ENCODE measurements around the gene TEN1.
"Not testable (repeated sequence)": the region's sequence is repeated elsewhere in the genome, so short reads cannot be mapped to it uniquely, and the experiment has no call there.

The TEN1 gene

DNA sequence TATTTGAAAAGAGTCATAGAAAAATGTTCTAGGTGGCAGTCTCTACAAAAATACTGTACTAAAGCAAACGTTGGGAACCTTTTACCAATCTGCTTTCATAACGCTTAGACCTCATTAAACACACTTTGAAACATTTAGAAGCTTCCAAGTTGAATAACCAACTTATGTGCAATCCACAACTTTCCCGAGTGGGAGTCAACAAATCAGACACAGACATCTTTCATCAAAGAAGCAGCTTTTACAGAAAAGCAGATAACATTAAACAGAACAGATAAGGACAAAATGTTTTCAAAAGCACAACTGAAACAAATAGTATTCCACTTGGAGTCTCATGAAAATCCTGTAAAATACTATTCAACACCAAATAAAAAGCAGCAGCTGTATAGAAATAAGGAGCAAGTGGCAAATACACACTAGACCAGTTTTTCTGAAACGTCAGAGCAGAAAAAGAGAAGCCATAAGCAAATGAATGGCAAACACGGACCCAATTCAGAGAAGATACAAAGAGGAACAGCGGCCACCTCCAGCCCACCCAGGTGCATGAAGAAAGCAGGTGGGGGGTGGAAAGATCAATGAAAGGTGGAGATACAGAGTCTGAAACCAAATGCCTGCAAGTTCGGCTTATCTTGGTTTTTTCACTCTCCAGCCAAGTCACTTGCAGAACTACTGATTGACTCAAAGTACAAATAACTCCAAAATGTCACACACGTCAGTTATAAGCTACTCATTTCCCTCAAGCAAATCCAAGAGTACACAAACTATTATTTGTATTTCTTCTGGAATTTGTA is 19.8 kb upstream of the TEN1 start:
- Histone ChIP-seq H4K20me1 (ENCODE audit: insufficient read depth, low read length) (no peaks in the 10 kb centered on the region), H3K4me3 (ENCODE audit: low read length) (no peak overlapping the region), H3K36me3 (replicated peaks; ENCODE audit: insufficient read depth, low read length) (no peaks in the 10 kb centered on the region), H3K9me3 (replicated peaks; ENCODE audit: insufficient read depth, low read length) (no peaks in the 10 kb centered on the region), H3K79me2 (ENCODE audit: low read length) (no peaks in the 10 kb centered on the region), H3F3A (ENCODE audit: insufficient read depth, low read length) (no peaks in the 10 kb centered on the region), H2AFZ (ENCODE audit: low read length) (no peak overlapping the region), H3K4me2 (ENCODE audit: low read depth, low read length) (no peak overlapping the region), H3K27me3 (replicated peaks; ENCODE audit: insufficient read depth, low read length) (no peaks in the 10 kb centered on the region), H3K9ac (ENCODE audit: low read length) (no peak overlapping the region), H3K9me2 (replicated peaks; ENCODE audit: insufficient read depth, low read length) (no peaks in the 10 kb centered on the region), H3K27ac (ENCODE audit: low read length) (no peak overlapping the region), H3K4me1 (ENCODE audit: low read length) (no peaks in the 10 kb centered on the region)
- no peak for TF ChIP-seq EZH2phosphoT487 (IDR thresholded peaks at IDR 0.05; ENCODE audit: low read length)
- TF ChIP-seq, protein P1, sequence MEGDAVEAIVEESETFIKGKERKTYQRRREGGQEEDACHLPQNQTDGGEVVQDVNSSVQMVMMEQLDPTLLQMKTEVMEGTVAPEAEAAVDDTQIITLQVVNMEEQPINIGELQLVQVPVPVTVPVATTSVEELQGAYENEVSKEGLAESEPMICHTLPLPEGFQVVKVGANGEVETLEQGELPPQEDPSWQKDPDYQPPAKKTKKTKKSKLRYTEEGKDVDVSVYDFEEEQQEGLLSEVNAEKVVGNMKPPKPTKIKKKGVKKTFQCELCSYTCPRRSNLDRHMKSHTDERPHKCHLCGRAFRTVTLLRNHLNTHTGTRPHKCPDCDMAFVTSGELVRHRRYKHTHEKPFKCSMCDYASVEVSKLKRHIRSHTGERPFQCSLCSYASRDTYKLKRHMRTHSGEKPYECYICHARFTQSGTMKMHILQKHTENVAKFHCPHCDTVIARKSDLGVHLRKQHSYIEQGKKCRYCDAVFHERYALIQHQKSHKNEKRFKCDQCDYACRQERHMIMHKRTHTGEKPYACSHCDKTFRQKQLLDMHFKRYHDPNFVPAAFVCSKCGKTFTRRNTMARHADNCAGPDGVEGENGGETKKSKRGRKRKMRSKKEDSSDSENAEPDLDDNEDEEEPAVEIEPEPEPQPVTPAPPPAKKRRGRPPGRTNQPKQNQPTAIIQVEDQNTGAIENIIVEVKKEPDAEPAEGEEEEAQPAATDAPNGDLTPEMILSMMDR (IDR thresholded peaks at IDR 0.05; ENCODE audit: low read length), result no peak
- TF ChIP-seq EZH2 (optimal IDR thresholded peaks at IDR 0.05; ENCODE audit: low read depth, low read length), result no peak
- no peak for DNase-seq

- Histone ChIP-seq H3K4me2 (ENCODE audit: low read depth, low read length) (no peak overlapping the region), H3K27ac (ENCODE audit: low read length) (no peak overlapping the region), H3K27me3 (replicated peaks; ENCODE audit: insufficient read depth, low read length) (no peaks in the 10 kb centered on the region), H3K79me2 (ENCODE audit: low read length) (no peaks in the 10 kb centered on the region), H3K9me2 (replicated peaks; ENCODE audit: insufficient read depth, low read length) (no peaks in the 10 kb centered on the region), H3K9ac (ENCODE audit: low read length) (no peak overlapping the region), H2AFZ (ENCODE audit: low read length) (no peak overlapping the region), H3K4me1 (ENCODE audit: low read length) (no peaks in the 10 kb centered on the region), H3K4me3 (ENCODE audit: low read length) (no peak overlapping the region), H4K20me1 (ENCODE audit: insufficient read depth, low read length) (no peaks in the 10 kb centered on the region), H3K36me3 (replicated peaks; ENCODE audit: insufficient read depth, low read length) (no peaks in the 10 kb centered on the region), H3K9me3 (replicated peaks; ENCODE audit: insufficient read depth, low read length) (no peaks in the 10 kb centered on the region), H3F3A (ENCODE audit: insufficient read depth, low read length) (no peaks in the 10 kb centered on the region)
- TF ChIP-seq, protein P1 (IDR thresholded peaks at IDR 0.05; ENCODE audit: low read length), result no peak
- TF ChIP-seq EZH2phosphoT487 (IDR thresholded peaks at IDR 0.05; ENCODE audit: low read length), result no peak
- no peak for TF ChIP-seq EZH2 (optimal IDR thresholded peaks at IDR 0.05; ENCODE audit: low read depth, low read length)
- DNase-seq, result no peak
Measured at GRCh38 chr17:75959839-75960511, 19.1 kb upstream of the TEN1 start.

GRCh38 chr17:75965468-75965867 is 13.6 kb upstream of the TEN1 start:
- Histone ChIP-seq H3K27me3 (replicated peaks; ENCODE audit: insufficient read depth, low read length) (no peaks in the 10 kb centered on the region), H3K79me2 (ENCODE audit: low read length) (no peaks in the 10 kb centered on the region), H3K36me3 (replicated peaks; ENCODE audit: insufficient read depth, low read length) (no peaks in the 10 kb centered on the region), H2AFZ (ENCODE audit: low read length) (no peak overlapping the region), H3F3A (ENCODE audit: insufficient read depth, low read length) (no peaks in the 10 kb centered on the region), H3K4me2 (ENCODE audit: low read depth, low read length) (no peak overlapping the region), H3K9me2 (replicated peaks; ENCODE audit: insufficient read depth, low read length) (no peaks in the 10 kb centered on the region), H3K27ac (ENCODE audit: low read length) (no peak overlapping the region), H3K9me3 (replicated peaks; ENCODE audit: insufficient read depth, low read length) (no peaks in the 10 kb centered on the region), H4K20me1 (ENCODE audit: insufficient read depth, low read length) (no peaks in the 10 kb centered on the region), H3K9ac (ENCODE audit: low read length) (no peak overlapping the region), H3K4me3 (ENCODE audit: low read length) (no peak overlapping the region), H3K4me1 (ENCODE audit: low read length) (no peaks in the 10 kb centered on the region)
- no peak for DNase-seq
- TF ChIP-seq, protein P1 (IDR thresholded peaks at IDR 0.05; ENCODE audit: low read length), result no peak
- TF ChIP-seq EZH2phosphoT487 (IDR thresholded peaks at IDR 0.05; ENCODE audit: low read length), result no peak
- TF ChIP-seq EZH2 (optimal IDR thresholded peaks at IDR 0.05; ENCODE audit: low read depth, low read length), result no peak

DNA sequence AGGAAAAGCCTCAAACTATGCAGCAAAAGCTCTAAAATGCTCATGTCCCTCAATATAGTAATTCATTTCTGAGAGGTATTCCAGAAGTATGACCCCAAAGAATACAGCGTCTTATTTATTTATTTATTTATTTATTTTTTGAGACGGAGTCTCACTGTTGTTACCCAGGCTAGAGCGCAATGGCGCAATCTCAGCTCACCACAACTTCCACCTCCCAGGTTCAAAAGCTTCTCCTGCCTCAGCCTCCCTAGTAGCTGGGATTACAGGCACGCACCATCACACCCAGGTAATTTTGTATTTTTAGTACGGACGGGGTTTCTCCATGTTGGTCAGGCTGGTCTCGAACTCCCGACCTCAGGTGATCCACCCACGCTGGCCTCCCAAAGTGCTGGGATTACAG is 10.0 kb upstream of the TEN1 start:
- not testable (repeated sequence) for H3K36me3 ChIP-seq (replicated peaks; ENCODE audit: insufficient read depth, low read length); H3K4me1 ChIP-seq (ENCODE audit: low read length); H3K9ac ChIP-seq (ENCODE audit: low read length); H3K79me2 ChIP-seq (ENCODE audit: low read length); H2AFZ ChIP-seq (ENCODE audit: low read length); H4K20me1 ChIP-seq (ENCODE audit: insufficient read depth, low read length); H3K9me2 ChIP-seq (replicated peaks; ENCODE audit: insufficient read depth, low read length); H3K27ac ChIP-seq (ENCODE audit: low read length); H3K4me3 ChIP-seq (ENCODE audit: low read length); H3K4me2 ChIP-seq (ENCODE audit: low read depth, low read length); DNase-seq; H3K9me3 ChIP-seq (replicated peaks; ENCODE audit: insufficient read depth, low read length); H3K27me3 ChIP-seq (replicated peaks; ENCODE audit: insufficient read depth, low read length); H3F3A ChIP-seq (ENCODE audit: insufficient read depth, low read length)

Data from MM.1S (cell line).